ENCODE results near the gene C17orf67.

The C17orf67 gene

GRCh38 chr17:56833809-56834379 lies at the start of gene C17orf67, which contains the start of gene DGKE:
TSS of gene C17orf67 (minus strand) at chr17:56833920. CDS start at chr17:56815810, 18,110 bp downstream.
TSS of gene DGKE (plus strand) at chr17:56834151. CDS start at chr17:56834796, 645 bp downstream.
- TF ChIP-seq YY1 (IDR thresholded peaks at IDR 0.05; ENCODE audit: low read depth) (no peak), EGR1 (IDR thresholded peaks at IDR 0.05) (no peak), USF1 (IDR thresholded peaks at IDR 0.05) (no peak), TCF12 (IDR thresholded peaks at IDR 0.05; ENCODE audit: low read depth) (peak; percentile 25; the same call in 1 of the 2 replicates), TEAD4 (IDR thresholded peaks at IDR 0.05) (no peak), FOXM1 (IDR thresholded peaks at IDR 0.05; ENCODE audit: borderline replicate concordance, low read depth) (no peak), RAD21 (IDR thresholded peaks at IDR 0.05; ENCODE audit: low read depth) (no peak), NFIC (IDR thresholded peaks at IDR 0.05) (no peak), CEBPB (IDR thresholded peaks at IDR 0.05) (no peak), REST (IDR thresholded peaks at IDR 0.05; ENCODE audit: low read depth) (no peak), ZBTB7A (IDR thresholded peaks at IDR 0.05; ENCODE audit: low read depth) (peak; percentile 53; the same call in 1 of the 2 replicates), EP300 (IDR thresholded peaks at IDR 0.05; ENCODE audit: borderline replicate concordance) (no peak), MAX (IDR thresholded peaks at IDR 0.05) (peak; percentile 75), TAF1 (IDR thresholded peaks at IDR 0.05; ENCODE audit: low read depth) (peak; percentile 52), CREB1 (IDR thresholded peaks at IDR 0.05; ENCODE audit: low read depth) (no peak)

- no peak for TF ChIP-seq NFIC (IDR thresholded peaks at IDR 0.05)
- no peak for TF ChIP-seq EP300 (IDR thresholded peaks at IDR 0.05; ENCODE audit: borderline replicate concordance)
- TF ChIP-seq ZBTB7A (IDR thresholded peaks at IDR 0.05; ENCODE audit: low read depth) = no peak
- TF ChIP-seq YY1 (IDR thresholded peaks at IDR 0.05; ENCODE audit: low read depth) = no peak
- TF ChIP-seq CEBPB (IDR thresholded peaks at IDR 0.05) = no peak
- TF ChIP-seq TEAD4 (IDR thresholded peaks at IDR 0.05) = no peak
- TF ChIP-seq CREB1 (IDR thresholded peaks at IDR 0.05; ENCODE audit: low read depth) = no peak
- no peak for TF ChIP-seq TCF12 (IDR thresholded peaks at IDR 0.05; ENCODE audit: low read depth)
- no peak for TF ChIP-seq MAX (IDR thresholded peaks at IDR 0.05)
- no peak for TF ChIP-seq EGR1 (IDR thresholded peaks at IDR 0.05)
- no peak for TF ChIP-seq FOXM1 (IDR thresholded peaks at IDR 0.05; ENCODE audit: borderline replicate concordance, low read depth)
- no peak for TF ChIP-seq TAF1 (IDR thresholded peaks at IDR 0.05; ENCODE audit: low read depth)
- no peak for TF ChIP-seq REST (IDR thresholded peaks at IDR 0.05; ENCODE audit: low read depth)
- no peak for TF ChIP-seq RAD21 (IDR thresholded peaks at IDR 0.05; ENCODE audit: low read depth)
- no peak for TF ChIP-seq USF1 (IDR thresholded peaks at IDR 0.05)
These were observed 48.1 kb upstream of the C17orf67 start for GRCh38 chr17:56881685-56882295.

GRCh38 chr17:56880571-56880970 lies 46.9 kb upstream of the C17orf67 start:
- TF ChIP-seq EP300 (IDR thresholded peaks at IDR 0.05; ENCODE audit: borderline replicate concordance) (no peak), ZBTB7A (IDR thresholded peaks at IDR 0.05; ENCODE audit: low read depth) (no peak), YY1 (IDR thresholded peaks at IDR 0.05; ENCODE audit: low read depth) (no peak), MAX (IDR thresholded peaks at IDR 0.05) (no peak), RAD21 (IDR thresholded peaks at IDR 0.05; ENCODE audit: low read depth) (no peak), TAF1 (IDR thresholded peaks at IDR 0.05; ENCODE audit: low read depth) (no peak), CEBPB (IDR thresholded peaks at IDR 0.05) (no peak), CREB1 (IDR thresholded peaks at IDR 0.05; ENCODE audit: low read depth) (no peak)

- TF ChIP-seq TAF1 (IDR thresholded peaks at IDR 0.05; ENCODE audit: low read depth) (no peak), EGR1 (IDR thresholded peaks at IDR 0.05) (no peak), RAD21 (IDR thresholded peaks at IDR 0.05; ENCODE audit: low read depth) (no peak), ZBTB7A (IDR thresholded peaks at IDR 0.05; ENCODE audit: low read depth) (no peak), REST (IDR thresholded peaks at IDR 0.05; ENCODE audit: low read depth) (no peak)
These were observed 46.4 kb upstream of the C17orf67 start for GRCh38 chr17:56880133-56880532.
